Putamen (tissue), 1 donor: ENCODE measurements around the gene RPS6KA5.

Experiments
- DNase-seq: peaks from one replicate; pipeline ENCODE4 v3.0.0-alpha.2; 2016; ENCODE audit warnings: low spot score

The RPS6KA5 gene

GRCh38 chr14:90938615-90939014 lies 121.8 kb downstream of the RPS6KA5 start:
- DNase-seq, result no peak

- no peak for DNase-seq
Measured at GRCh38 chr14:90936757-90937440, 123.5 kb downstream of the RPS6KA5 start.

- DNase-seq, result no peak
Measured at GRCh38 chr14:90924621-90925340, 135.7 kb downstream of the RPS6KA5 start.

- no peak for DNase-seq
Measured at GRCh38 chr14:90922141-90922540, 138.3 kb downstream of the RPS6KA5 start.

- DNase-seq, result no peak
Measured at GRCh38 chr14:90911121-90911520, 149.3 kb downstream of the RPS6KA5 start.

- DNase-seq, result no peak
Measured at GRCh38 chr14:90907178-90907577, 153.3 kb downstream of the RPS6KA5 start.

- no peak for DNase-seq
Measured at GRCh38 chr14:90905531-90905930, 154.9 kb downstream of the RPS6KA5 start.

GRCh38 chr14:90903101-90903500 lies 157.3 kb downstream of the RPS6KA5 start:
- DNase-seq, result peak; percentile 72

- no peak for DNase-seq
Measured at GRCh38 chr14:90900476-90901083, 159.9 kb downstream of the RPS6KA5 start.

GRCh38 chr14:90897022-90897421 lies 163.4 kb downstream of the RPS6KA5 start:
- no peak for DNase-seq

GRCh38 chr14:90894241-90894640 lies 166.2 kb downstream of the RPS6KA5 start:
- DNase-seq, result peak; percentile 38

- DNase-seq, result no peak
Measured at GRCh38 chr14:90893510-90893909, 166.9 kb downstream of the RPS6KA5 start.

GRCh38 chr14:90892970-90893369 lies 167.5 kb downstream of the RPS6KA5 start:
- DNase-seq, result no peak

GRCh38 chr14:90891326-90891725 lies 169.1 kb downstream of the RPS6KA5 start:
- no peak for DNase-seq

- DNase-seq, result no peak
Measured at GRCh38 chr14:90890322-90891020, 170.0 kb downstream of the RPS6KA5 start.

GRCh38 chr14:90886297-90886815 lies 174.1 kb downstream of the RPS6KA5 start:
- DNase-seq, result no peak

GRCh38 chr14:90883782-90884181 lies 176.7 kb downstream of the RPS6KA5 start:
- DNase-seq, result no peak

GRCh38 chr14:90883197-90883596 lies 177.2 kb downstream of the RPS6KA5 start:
- no peak for DNase-seq

- DNase-seq, result no peak
Measured at GRCh38 chr14:90880282-90880681, 180.2 kb downstream of the RPS6KA5 start.

GRCh38 chr14:90874599-90874998 lies 185.8 kb downstream of the RPS6KA5 start:
- no peak for DNase-seq

GRCh38 chr14:90871605-90872233 lies 188.7 kb downstream of the RPS6KA5 start:
- DNase-seq, result no peak
